ENCODE data around the gene PRMT5. TPM values are rescaled to one million over a fixed set of nuclear protein-coding genes. Genes with fewer than 3 reads are reported as not detected.
A peak's percentile ranks its signal among the peaks of the same experiment; 100 is the strongest.

The PRMT5 gene
- total RNA-seq, 2 experiments from 2014 or later: 15.6 to 19.3 TPM

- Histone ChIP-seq H3K27ac (ENCODE audit: low read depth in 1 of 2, low read length in 2 of 2) (peak overlapping the region; percentile 79 to 88), H3K9me3 (ENCODE audit: control insufficient read depth in 1 of 2, insufficient read depth in 1 of 2, low read length in 2 of 2) (no peaks in the 10 kb centered on the region), H3K4me3 (ENCODE audit: low read length) (peak overlapping the region; percentile 91), H3K27me3 (ENCODE audit: control insufficient read depth in 1 of 2, insufficient read depth in 2 of 2, low read length in 2 of 2) (no peaks in the 10 kb centered on the region), H3K36me3 (ENCODE audit: insufficient read depth, low read length) (peaks cover 34% of the 10 kb centered on the region), H3K4me1 (ENCODE audit: insufficient read depth, low read length) (peaks cover 30% of the 10 kb centered on the region)
- no peaks in the 10 kb centered on the region for H3K27me3 Mint-ChIP-seq
- intact Hi-C loops (cut with DNase I, micrococcal nuclease): loop anchor here (1.0 to 10.0 kb wide), 5 partner anchors 9 to 396 kb away; partner anchors contain the start of genes RBM23 (in 2 of the 2), HAUS4 (in 1 of the 2), LRP10 (in 1 of the 2) and PABPN1 (in 1 of the 2)
- H3K36me3 Mint-ChIP-seq (ENCODE audit: low read depth): peaks cover 26% of the 10 kb centered on the region
- no peak overlapping the region for H3K4me3 Mint-ChIP-seq
- TF ChIP-seq CTCF (IDR thresholded peaks at IDR 0.05): no peak
- H3K9me3 Mint-ChIP-seq: no peaks in the 10 kb centered on the region
- POLR2A ChIA-PET: interaction anchor here (0.5 to 3.6 kb wide), 25 partner anchors 10 to 390 kb away, joined by 3 to 68 read pairs (median 5); partner anchors contain the start of genes ACIN1, AJUBA, C14orf119 and DAD1
- ATAC-seq (ENCODE audit: poor library complexity) (no peak), DNase-seq (peak in 2 of 14 experiments; percentile 9 to 31)
- peaks cover 7% of the 10 kb centered on the region for H3K4me1 Mint-ChIP-seq (ENCODE audit: low read depth)
- CTCF ChIA-PET: interaction anchor here (1.1 to 3.0 kb wide), 12 partner anchors 9 to 167 kb away, joined by 3 to 17 read pairs (median 5); partner anchors contain the start of genes ACIN1, AJUBA, C14orf119 and CDH24
- H3K27ac Mint-ChIP-seq: no peak overlapping the region
Observed at GRCh38 chr14:22928237-22929103, 706 bp downstream of the PRMT5 start.

- Histone ChIP-seq H3K27me3 (ENCODE audit: control insufficient read depth in 1 of 2, insufficient read depth in 2 of 2, low read length in 2 of 2) (no peaks in the 10 kb centered on the region), H3K4me3 (ENCODE audit: low read length) (no peak overlapping the region), H3K9me3 (ENCODE audit: control insufficient read depth in 1 of 2, insufficient read depth in 1 of 2, low read length in 2 of 2) (no peaks in the 10 kb centered on the region), H3K4me1 (ENCODE audit: insufficient read depth, low read length) (peaks cover 30% of the 10 kb centered on the region), H3K27ac (ENCODE audit: low read depth in 1 of 2, low read length in 2 of 2) (no peak overlapping the region), H3K36me3 (ENCODE audit: insufficient read depth, low read length) (peaks cover 51% of the 10 kb centered on the region)
- TF ChIP-seq CTCF (IDR thresholded peaks at IDR 0.05): no peak
- no peak overlapping the region for H3K27ac Mint-ChIP-seq
- H3K36me3 Mint-ChIP-seq (ENCODE audit: low read depth): peaks cover 43% of the 10 kb centered on the region
- H3K9me3 Mint-ChIP-seq: no peaks in the 10 kb centered on the region
- no peak overlapping the region for H3K4me3 Mint-ChIP-seq
- DNase-seq (no peak), ATAC-seq (ENCODE audit: poor library complexity) (no peak)
- peaks cover 7% of the 10 kb centered on the region for H3K4me1 Mint-ChIP-seq (ENCODE audit: low read depth)
- H3K27me3 Mint-ChIP-seq: no peaks in the 10 kb centered on the region
- ChIA-PET POLR2A (no interaction called here), CTCF (no interaction called here)
- intact Hi-C loops (cut with DNase I, micrococcal nuclease): loop anchor here in 1 of 2 experiments (10.0 kb wide), 2 partner anchors 368 to 398 kb away; partner anchors contain the start of gene PABPN1
Observed at GRCh38 chr14:22926316-22926715, 2.9 kb downstream of the PRMT5 start.

- Histone ChIP-seq H3K27me3 (ENCODE audit: control insufficient read depth in 1 of 2, insufficient read depth in 2 of 2, low read length in 2 of 2) (no peaks in the 10 kb centered on the region), H3K4me1 (ENCODE audit: insufficient read depth, low read length) (peaks cover 26% of the 10 kb centered on the region), H3K36me3 (ENCODE audit: insufficient read depth, low read length) (peaks cover 56% of the 10 kb centered on the region), H3K9me3 (ENCODE audit: control insufficient read depth in 1 of 2, insufficient read depth in 1 of 2, low read length in 2 of 2) (no peaks in the 10 kb centered on the region), H3K4me3 (ENCODE audit: low read length) (no peak overlapping the region), H3K27ac (ENCODE audit: low read depth in 1 of 2, low read length in 2 of 2) (no peak overlapping the region)
- H3K4me3 Mint-ChIP-seq: no peak overlapping the region
- POLR2A ChIA-PET: no interaction called here
- no peak overlapping the region for H3K27ac Mint-ChIP-seq
- TF ChIP-seq CTCF (IDR thresholded peaks at IDR 0.05): no peak
- DNase-seq (no peak), ATAC-seq (ENCODE audit: poor library complexity) (no peak)
- H3K9me3 Mint-ChIP-seq: no peaks in the 10 kb centered on the region
- peaks cover 7% of the 10 kb centered on the region for H3K4me1 Mint-ChIP-seq (ENCODE audit: low read depth)
- intact Hi-C loops (cut with DNase I, micrococcal nuclease): loop anchor here in 1 of 2 experiments (10.0 kb wide), 2 partner anchors 369 to 399 kb away; partner anchors contain the start of gene PABPN1
- H3K27me3 Mint-ChIP-seq: no peaks in the 10 kb centered on the region
- CTCF ChIA-PET: no interaction called here
- H3K36me3 Mint-ChIP-seq (ENCODE audit: low read depth): peaks cover 50% of the 10 kb centered on the region
Observed at GRCh38 chr14:22925513-22925912, 3.7 kb downstream of the PRMT5 start.
